ENCODE measurements around the gene NDUFS7.
A peak's percentile ranks its signal among the peaks of the same experiment; 100 is the strongest.

DNA sequence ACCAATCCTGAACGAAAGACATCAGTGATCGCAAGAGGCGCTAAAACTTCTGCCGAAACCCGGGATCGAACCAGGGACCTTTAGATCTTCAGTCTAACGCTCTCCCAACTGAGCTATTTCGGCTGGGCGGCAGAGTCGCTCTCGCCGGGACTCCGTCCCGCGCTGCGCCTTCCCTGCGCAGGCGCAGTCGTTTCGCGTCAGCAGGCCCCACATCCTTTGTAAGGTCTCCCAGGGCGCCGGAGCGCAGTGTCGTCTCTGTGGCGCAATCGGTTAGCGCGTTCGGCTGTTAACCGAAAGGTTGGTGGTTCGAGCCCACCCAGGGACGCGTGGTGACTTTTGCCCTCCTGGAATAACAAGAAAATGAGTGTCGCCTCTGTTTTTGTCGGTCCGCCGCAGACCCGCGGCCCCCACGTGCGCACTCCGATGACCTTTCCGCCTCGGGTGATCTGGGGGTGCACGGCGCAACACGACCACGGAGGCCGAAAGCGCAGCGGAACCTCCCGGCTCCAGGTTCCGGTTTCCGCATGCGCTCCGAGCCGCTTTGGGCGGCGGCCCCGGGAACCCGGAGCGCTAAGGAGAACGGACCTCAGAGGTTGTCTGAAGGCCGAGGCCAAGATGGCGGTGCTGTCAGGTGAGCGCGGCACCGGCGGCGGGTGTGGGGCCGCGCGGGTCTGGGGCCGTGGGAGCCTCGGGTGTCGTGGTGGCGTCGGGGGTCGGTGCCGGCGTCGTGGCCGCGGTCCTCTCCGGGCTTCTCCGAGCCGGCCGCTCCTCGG, at the start of gene NDUFS7:
- TF ChIP-seq, protein P1, sequence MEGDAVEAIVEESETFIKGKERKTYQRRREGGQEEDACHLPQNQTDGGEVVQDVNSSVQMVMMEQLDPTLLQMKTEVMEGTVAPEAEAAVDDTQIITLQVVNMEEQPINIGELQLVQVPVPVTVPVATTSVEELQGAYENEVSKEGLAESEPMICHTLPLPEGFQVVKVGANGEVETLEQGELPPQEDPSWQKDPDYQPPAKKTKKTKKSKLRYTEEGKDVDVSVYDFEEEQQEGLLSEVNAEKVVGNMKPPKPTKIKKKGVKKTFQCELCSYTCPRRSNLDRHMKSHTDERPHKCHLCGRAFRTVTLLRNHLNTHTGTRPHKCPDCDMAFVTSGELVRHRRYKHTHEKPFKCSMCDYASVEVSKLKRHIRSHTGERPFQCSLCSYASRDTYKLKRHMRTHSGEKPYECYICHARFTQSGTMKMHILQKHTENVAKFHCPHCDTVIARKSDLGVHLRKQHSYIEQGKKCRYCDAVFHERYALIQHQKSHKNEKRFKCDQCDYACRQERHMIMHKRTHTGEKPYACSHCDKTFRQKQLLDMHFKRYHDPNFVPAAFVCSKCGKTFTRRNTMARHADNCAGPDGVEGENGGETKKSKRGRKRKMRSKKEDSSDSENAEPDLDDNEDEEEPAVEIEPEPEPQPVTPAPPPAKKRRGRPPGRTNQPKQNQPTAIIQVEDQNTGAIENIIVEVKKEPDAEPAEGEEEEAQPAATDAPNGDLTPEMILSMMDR (IDR thresholded peaks at IDR 0.05), result peak in 1 of 7 experiments; percentile 37
- TF ChIP-seq POLR2AphosphoS5 (IDR thresholded peaks at IDR 0.05), result peak; percentile 79 to 90 (median 84)

Measured in stomach (tissue), 4 donors.